ENCODE results near the gene SORCS2.

- TF ChIP-seq CTCF (IDR thresholded peaks at IDR 0.05; ENCODE audit: low read depth, low read length, poor library complexity, severe bottlenecking): no peak
- TF ChIP-seq EZH2phosphoT487 (IDR thresholded peaks at IDR 0.05; ENCODE audit: borderline replicate concordance, low read length): no peak
Measured at GRCh38 chr4:7708238-7708637, 515.9 kb downstream of the SORCS2 start.

Measured in DOHH2 (cell line).